Body of pancreas (tissue), 4 donors: ENCODE results near the gene ECPAS. TPM values are rescaled to one million over a fixed set of nuclear protein-coding genes. Genes with fewer than 3 reads are reported as not detected.
"Not testable (repeated sequence)": the region's sequence is repeated elsewhere in the genome, so short reads cannot be mapped to it uniquely, and the experiment has no call there.

Experiments used
- ATAC-seq: fragments of 150-250 bp; one replicate; pipeline ENCODE4 v1.9.1; 2016
- DNase-seq, 4 donors: peaks; one replicate each; pipeline ENCODE4 v3.0.0-alpha.2; 2019
- H3K27ac ChIP-seq, 4 donors: fragments of 200-600 bp; sonication (generic); 1 replicate in 3 of 4; 2 replicates in 1 of 4; pipeline versions ENCODE4 v1.5.1 to v1.6.1; 2016 to 2019; ENCODE audit warnings: mild to moderate bottlenecking in 1 of 4, mixed read lengths in 1 of 4, moderate library complexity in 1 of 4
- H3K27me3 ChIP-seq, 2 donors: fragments of 200-600 bp; sonication (generic); one replicate each; pipeline ENCODE4 v1.6.0; 2016; ENCODE audit warnings: mild to moderate bottlenecking in 1 of 2
- H3K36me3 ChIP-seq, 2 donors: fragments of 200-600 bp; sonication (generic); replicated peaks in 1 of 2; 2 replicates each; pipeline ENCODE4 v1.5.1; 2016; ENCODE audit warnings: low read depth in 2 of 2; ENCODE audit not compliant: insufficient read depth in 1 of 2
- H3K4me1 ChIP-seq: fragments of 200-600 bp; sonication (generic); one replicate; pipeline ENCODE4 v1.6.0; 2016
- H3K4me3 ChIP-seq, 2 donors: fragments of 200-600 bp; sonication (generic); 1 replicate in 1 of 2; 2 replicates in 1 of 2; pipeline ENCODE4 v1.5.1; 2016 to 2019
- H3K9me3 ChIP-seq, 3 donors: fragments of 200-600 bp; sonication (generic); 1 replicate in 2 of 3; 2 replicates in 1 of 3; pipeline ENCODE4 v1.5.1; 2016
- CTCF ChIP-seq, 7 experiments: fragments of 450-650 bp in 4 of 7; fragments of 200-600 bp in 3 of 7; sonication (generic) in 3 of 7; IDR thresholded peaks; one replicate each; pipeline ENCODE4 v1.5.1; 2016 to 2019; ENCODE audit warnings: antibody characterized with exemption in 7 of 7
- POLR2A ChIP-seq, 3 donors: fragments of 450-650 bp; IDR thresholded peaks; one replicate each; pipeline ENCODE4 v1.6.1; 2016; ENCODE audit warnings: antibody characterized with exemption in 3 of 3, mild to moderate bottlenecking in 2 of 3
- WGBS, 2 donors: methylation state at CpG; one replicate each; pipeline ENCODE4 v1.1.5; 2017; 5-methylcytosine and 5-hydroxymethylcytosine counted together
- intact Hi-C: fragments of 100-400 bp; cut with DNase I; formaldehyde crosslinking; loops from one replicate; pipeline ENCODE4 v1.15.1; 2023
- total RNA-seq, 2 donors: library from RNA; depleted of rRNA; stranded (reverse); fragments of >200 nt; gene quantifications; one replicate each; pipeline ENCODE4 v1.1.0, GENCODE V29; 2016

The ECPAS gene
- total RNA-seq, 2 donors from 2014 or later: 35.3 to 57.6 TPM

GRCh38 chr9:111502506-111502905 is 18.3 kb upstream of the ECPAS start:
- H3K36me3 ChIP-seq: no peaks in the 10 kb centered on the region
- H3K27ac ChIP-seq: no peak overlapping the region
- no peaks in the 10 kb centered on the region for H3K9me3 ChIP-seq
- ATAC-seq: no peak
- no peaks in the 10 kb centered on the region for H3K27me3 ChIP-seq
- intact Hi-C loops: no loop called here
- no peaks in the 10 kb centered on the region for H3K4me1 ChIP-seq
- DNase-seq: peak in 2 of 4 donors; percentile 30 to 38
- H3K4me3 ChIP-seq: no peak overlapping the region
- WGBS, 2 donors: 62% methylated on average over 3 of the region's 3 CpGs; no CpG with 5 or more reads in 1 of the 2 donors
- no peak for TF ChIP-seq CTCF (IDR thresholded peaks at IDR 0.05)
- no peak for TF ChIP-seq POLR2A (IDR thresholded peaks at IDR 0.05)

DNA sequence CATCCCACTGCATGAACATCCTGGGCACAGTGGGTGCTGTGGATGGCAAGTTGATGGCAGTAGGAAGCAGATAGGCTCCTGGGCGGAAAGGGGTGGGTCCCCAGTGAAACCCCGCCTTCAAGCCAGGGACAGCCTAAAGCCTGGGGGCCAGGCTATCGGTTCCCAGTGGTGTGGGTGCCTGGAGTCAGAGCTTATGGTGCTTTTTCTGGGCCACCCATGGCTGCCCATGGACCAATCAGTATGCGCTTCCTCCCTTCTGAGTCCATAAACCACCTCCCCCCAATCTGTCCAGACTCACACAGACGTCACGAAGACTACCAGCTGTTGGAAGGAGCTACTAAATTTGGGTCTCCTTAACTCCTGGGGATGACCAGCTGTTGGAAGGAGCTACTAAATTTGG is 17.5 kb upstream of the ECPAS start:
- TF ChIP-seq POLR2A (IDR thresholded peaks at IDR 0.05): no peak
- no peak for TF ChIP-seq CTCF (IDR thresholded peaks at IDR 0.05)
- H3K4me3 ChIP-seq: no peak overlapping the region
- H3K36me3 ChIP-seq: no peaks in the 10 kb centered on the region
- ATAC-seq: no peak
- no peaks in the 10 kb centered on the region for H3K4me1 ChIP-seq
- no peak for DNase-seq
- no peaks in the 10 kb centered on the region for H3K9me3 ChIP-seq
- H3K27me3 ChIP-seq: no peaks in the 10 kb centered on the region
- H3K27ac ChIP-seq: no peak overlapping the region
- intact Hi-C loops: no loop called here
- WGBS, 2 donors: 57 to 85% methylated on average over 2 to 6 of the region's 6 CpGs

- intact Hi-C loops: no loop called here
- H3K9me3 ChIP-seq: no peaks in the 10 kb centered on the region
- no peaks in the 10 kb centered on the region for H3K4me1 ChIP-seq
- H3K4me3 ChIP-seq: no peak overlapping the region
- TF ChIP-seq POLR2A (IDR thresholded peaks at IDR 0.05) (no peak), CTCF (IDR thresholded peaks at IDR 0.05) (no peak)
- ATAC-seq (no peak), DNase-seq (no peak)
- no peaks in the 10 kb centered on the region for H3K27me3 ChIP-seq
- 91% methylated on average over 6 to 16 of the region's 16 CpGs for WGBS, 2 donors
- no peak overlapping the region for H3K27ac ChIP-seq
- H3K36me3 ChIP-seq: no peaks in the 10 kb centered on the region
Observed at GRCh38 chr9:111501005-111501562, 16.9 kb upstream of the ECPAS start.

GRCh38 chr9:111497196-111497595 is 13.0 kb upstream of the ECPAS start:
- DNase-seq, H3K4me3 ChIP-seq, H3K27ac ChIP-seq, H3K36me3 ChIP-seq, ATAC-seq, H3K9me3 ChIP-seq, H3K27me3 ChIP-seq, intact Hi-C loops, H3K4me1 ChIP-seq: not testable (repeated sequence)
- WGBS, 2 donors: 94 to 100% methylated on average over 2 of the region's 2 CpGs

DNA sequence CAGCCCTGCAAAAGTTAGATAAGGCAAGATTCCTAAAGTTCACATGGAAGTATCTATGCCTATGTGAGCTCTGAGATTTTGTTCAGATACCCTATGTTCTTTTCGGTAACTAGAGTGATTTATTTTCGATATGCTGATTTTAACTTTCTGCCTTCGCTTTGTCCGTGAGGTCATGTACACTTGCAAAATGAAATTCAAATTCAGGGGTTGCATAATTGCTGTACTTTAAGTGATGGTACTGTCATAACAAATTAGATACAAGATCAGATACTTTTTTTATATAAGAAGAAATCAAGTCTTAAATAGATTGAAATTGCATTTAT is 350 bp upstream of the ECPAS start:
- no peak for TF ChIP-seq CTCF (IDR thresholded peaks at IDR 0.05)
- peak in 1 of 3 donors; percentile 47 for TF ChIP-seq POLR2A (IDR thresholded peaks at IDR 0.05)
- intact Hi-C loops: no loop called here
- no peaks in the 10 kb centered on the region for H3K9me3 ChIP-seq
- no peaks in the 10 kb centered on the region for H3K27me3 ChIP-seq
- peaks cover 25% of the 10 kb centered on the region for H3K4me1 ChIP-seq
- H3K27ac ChIP-seq: peak overlapping the region; percentile 86 to 97 (median 97)
- 0% methylated on average over 4 of the region's 4 CpGs for WGBS, 2 donors
- DNase-seq (no peak), ATAC-seq (no peak)
- no peaks in the 10 kb centered on the region for H3K36me3 ChIP-seq
- H3K4me3 ChIP-seq: peak overlapping the region; percentile 36 to 57
